NCI-H2107 (cell line): ENCODE results near the gene ADARB1.

Source experiments
- DNase-seq: peaks from one replicate; lab custom pipeline; 2025; lab: John Stamatoyannopoulos, UW

The ADARB1 gene

DNA sequence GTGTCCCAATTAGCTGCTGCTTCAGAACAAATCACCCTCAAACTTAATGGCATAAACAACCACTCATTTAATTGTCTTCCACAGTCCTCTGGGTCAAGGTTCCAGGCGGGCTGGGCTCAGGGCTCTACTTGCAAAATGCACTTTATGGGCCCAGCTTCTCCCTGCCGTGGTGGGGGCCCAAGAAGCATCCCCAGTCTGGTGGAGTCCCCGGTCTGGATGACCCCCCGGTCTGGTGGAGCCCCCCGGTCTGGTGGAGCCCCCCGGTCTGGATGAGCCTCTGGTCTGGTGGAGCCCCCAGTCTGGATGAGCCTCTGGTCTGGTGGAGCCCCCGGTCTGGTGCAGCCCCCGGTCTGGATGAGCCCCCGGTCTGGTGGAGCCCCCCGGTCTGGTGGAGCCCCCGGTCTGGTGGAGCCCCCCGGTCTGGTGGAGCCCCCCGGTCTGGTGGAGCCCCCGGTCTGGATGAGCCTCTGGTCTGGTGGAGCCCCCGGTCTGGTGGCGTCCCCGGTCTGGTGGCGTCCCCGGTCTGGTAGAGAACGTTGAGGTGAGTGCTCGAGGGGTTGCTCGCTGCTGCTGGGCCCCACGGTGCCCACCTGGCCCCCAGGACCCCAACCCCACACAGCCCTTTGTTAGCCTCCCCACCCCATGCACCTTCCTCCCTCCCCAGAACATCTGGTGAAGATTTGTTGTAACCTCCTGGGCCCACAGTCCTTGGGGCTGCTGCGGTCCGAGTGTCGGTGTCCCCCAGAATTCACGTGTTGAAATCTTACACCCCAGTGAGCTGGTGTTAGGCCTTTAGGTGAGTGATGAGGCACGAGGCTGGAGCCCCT, 179.5 kb downstream of the ADARB1 start:
- no peak for DNase-seq

DNA sequence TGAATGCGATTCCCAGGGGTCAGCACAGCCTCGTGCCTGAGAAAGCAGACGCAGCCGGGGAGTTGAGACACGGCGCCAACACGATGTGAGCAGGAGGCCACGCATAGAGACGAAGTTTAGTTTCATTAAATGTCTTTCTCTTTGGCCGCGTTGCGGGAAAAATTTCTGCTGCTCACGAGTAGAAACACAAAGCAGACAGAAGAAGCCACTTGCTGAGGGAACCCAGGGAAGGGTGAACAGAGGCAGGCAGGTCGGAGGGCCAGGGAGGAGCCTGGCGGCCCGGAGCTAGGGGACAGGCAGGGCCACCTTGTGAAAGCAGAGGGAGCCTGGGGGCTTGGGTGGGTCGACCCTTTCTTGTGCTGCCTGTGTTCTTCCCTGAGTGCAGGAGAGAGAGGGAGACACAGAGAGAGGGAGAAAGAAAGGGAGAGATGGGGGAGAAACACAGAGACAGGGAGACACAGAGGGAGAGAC, 180.1 kb downstream of the ADARB1 start:
- DNase-seq: no peak

DNA sequence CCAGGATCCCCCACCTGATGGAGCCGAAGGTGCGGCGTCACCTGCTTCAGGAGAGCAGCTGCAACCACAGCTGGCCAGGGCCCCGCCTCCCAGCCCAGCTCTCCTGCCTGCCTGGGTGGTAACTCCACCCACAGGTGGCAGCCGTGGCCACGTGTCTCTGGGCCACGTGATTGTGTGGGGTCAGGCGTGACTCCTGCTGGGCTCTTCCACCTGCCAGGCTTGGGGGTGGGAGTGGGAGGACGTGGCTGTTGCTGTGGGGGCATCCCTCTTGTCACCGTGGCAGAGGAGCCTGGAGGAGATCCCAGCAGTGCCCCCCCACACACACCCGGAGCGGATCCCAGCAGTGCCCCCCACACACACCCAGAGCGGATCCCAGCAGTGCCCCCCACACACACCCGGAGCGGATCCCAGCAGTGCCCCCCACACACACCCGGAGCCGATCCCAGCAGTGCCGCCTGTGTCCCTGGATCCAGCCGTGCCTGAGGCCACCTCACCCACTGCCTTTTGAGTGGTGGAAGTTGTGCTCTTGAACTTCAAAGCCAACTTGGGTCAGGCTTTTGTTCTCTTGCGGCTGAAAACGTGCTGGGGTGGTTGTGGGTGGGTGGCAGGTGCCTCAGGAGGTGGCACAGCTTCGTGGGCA, 181.1 kb downstream of the ADARB1 start:
- peak; percentile 79 for DNase-seq

GRCh38 chr21:45256021-45256911, 181.9 kb downstream of the ADARB1 start:
- peak; percentile 63 for DNase-seq

- DNase-seq: no peak
Observed at GRCh38 chr21:45256912-45257672, 182.7 kb downstream of the ADARB1 start.

DNA sequence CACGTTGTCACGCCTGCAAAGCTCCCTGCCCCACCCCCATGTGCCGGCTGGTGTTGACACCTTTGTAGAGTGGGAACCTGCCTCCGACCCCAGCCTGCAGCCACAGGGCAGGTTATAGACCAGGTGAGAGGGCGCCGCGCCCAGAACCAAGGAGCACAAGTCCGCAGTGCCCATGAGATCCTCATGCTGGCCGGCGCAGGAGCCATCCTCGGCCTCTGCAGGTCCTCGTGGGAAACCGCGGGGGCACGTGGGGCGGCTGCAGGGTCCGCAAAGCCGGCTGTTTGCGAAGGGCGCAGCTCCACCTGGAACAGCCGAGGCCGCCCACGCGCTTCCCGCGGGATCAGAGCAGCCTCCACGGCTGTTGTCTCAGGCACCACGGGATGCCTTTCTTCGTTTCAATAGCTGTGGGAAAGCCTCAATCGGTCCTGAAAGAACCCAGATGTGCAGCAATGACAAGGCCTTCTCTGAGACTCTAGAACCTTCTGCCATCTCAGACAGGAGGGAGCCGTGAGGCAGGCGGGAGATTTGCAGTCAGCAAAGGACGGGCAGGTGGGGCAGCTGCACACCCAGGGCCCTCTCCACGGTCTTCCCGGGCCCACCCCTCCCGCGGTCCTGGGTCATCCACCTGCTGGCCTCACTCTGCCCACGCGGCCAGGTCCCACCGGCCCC, 183.4 kb downstream of the ADARB1 start:
- no peak for DNase-seq

DNA sequence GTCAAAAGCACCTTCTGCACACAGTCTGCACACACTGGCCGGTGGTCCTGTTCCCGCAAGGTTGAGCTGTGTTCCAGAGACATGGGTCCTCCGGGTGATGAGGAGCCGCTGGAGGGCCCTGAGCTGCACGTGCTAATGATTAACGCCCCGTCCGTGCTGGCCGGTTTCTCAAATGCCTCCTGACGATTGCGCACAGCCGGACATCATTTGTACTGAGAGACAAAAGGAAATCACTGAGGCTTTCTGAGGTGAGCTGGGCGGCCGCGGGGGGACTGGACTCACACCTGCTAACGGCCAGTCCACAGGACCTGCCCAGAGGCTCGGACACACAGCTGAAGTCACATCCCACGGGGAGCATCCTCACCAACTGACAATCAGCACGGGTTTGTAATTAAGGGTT, 184.1 kb downstream of the ADARB1 start:
- DNase-seq: no peak

GRCh38 chr21:45259206-45259840, 184.9 kb downstream of the ADARB1 start:
- DNase-seq: no peak

DNA sequence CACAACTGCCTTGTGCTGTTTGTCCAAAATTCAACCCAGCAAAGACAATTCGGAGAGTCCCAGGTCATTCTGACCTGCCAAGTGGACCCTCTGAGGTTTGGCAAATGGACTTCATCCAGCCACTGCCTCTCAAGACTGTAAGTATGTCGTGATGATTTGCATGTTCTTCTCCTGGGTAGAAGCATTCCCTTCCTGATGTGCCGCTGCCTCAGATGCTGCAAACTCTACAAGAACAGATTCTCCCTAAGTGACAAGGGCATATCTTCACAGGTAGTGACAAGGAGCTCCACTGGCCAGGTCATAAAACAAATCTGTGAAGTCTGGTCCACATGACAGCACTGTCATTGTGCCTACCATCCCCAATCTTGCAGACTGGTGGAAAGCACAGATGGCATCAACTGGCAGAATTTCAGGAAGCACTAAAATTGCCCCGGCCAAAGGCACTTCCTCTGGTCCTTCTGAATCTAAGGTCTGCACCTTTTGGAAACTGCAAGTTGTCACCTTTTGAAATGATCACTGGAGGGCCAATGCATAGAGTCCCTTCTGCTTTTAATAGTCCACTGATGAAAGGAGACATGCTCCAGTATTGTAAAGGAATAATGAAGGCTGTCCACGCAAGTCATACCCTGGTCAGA, 185.9 kb downstream of the ADARB1 start:
- DNase-seq: no peak

DNA sequence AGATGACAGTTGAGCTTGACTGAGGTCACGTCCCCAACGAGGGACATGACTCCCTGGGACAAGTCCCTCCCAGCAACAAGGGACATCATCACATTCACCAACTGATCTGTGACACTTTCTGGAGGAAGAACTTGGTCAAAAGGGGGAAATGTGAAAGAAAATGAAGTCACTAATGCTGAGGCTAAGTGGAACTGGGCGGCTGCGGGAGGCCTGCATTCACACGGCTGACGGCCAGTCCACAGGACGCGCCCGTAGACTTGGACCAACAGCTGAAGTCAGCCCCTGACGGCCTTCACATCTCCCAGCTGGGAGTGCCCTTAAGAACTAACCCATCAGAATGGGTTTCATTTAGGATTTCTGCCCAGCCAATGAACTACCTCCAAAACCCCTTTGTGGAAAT, 186.7 kb downstream of the ADARB1 start:
- DNase-seq: no peak

DNA sequence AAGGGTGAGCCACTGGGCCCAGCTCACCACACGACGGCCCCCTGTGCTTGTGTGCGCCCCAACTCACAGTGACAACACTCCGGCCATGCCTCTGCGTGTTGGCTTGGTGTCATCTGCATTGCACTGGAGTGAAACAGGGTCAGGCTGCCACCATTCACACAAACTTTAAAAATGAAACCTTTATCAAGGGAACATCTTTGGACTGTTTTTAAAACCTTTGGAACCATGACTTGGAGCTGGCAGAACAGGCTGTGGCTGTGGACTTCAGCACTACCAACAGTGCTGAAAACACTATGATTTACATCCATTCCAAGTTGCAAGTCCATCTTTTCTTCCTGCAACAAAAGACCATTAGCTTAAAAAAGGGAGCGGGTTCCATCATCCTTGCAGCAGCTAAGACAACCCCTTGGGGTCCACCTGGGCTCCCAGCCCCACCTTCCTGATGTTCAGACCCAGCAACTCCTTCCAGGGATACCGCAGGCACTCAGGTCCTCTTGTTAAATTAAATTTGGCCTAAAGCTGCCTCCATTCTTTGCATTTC, 187.7 kb downstream of the ADARB1 start:
- DNase-seq: no peak

- DNase-seq: no peak
Observed at GRCh38 chr21:45262616-45263015, 188.2 kb downstream of the ADARB1 start.

- DNase-seq: no peak
Observed at GRCh38 chr21:45263534-45263933, 189.2 kb downstream of the ADARB1 start.

DNA sequence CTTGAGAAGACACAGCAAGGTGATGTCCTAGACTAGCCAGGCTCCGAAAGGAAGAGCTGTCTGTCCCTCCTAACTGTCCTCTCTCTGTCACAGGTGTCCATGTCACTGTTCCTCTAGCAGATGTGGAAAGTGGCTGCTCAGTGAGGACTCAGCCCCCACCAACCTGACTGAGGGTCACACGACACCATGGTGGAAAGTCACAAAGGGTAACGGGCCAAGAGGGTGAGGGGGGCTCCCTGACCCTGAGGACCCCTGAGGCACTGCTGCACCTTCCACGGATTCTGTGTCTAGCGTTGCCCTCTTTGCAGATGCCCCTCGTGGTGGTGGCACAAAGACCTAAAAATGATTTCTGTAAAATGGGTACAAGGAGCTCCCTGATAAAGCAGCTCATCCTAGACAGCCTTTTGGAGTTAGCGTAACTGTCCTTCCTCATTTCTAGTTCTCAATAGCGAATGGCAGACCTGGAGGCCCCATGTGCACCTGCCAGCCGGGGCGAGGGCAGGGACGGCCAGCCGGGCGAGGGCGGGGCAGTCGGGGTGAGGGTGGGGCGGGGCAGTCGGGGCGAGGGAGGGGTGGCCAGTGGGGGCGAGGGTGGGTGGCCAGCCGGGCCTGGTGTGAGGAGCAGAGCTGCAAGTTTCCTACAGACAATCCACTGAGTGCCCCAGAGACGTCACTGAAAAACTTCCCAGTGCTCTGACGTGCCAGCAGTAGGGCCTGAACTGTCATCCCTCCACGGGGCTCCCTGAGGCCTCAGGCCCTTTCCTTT, 189.9 kb downstream of the ADARB1 start:
- no peak for DNase-seq

- no peak for DNase-seq
Observed at GRCh38 chr21:45264912-45265515, 190.6 kb downstream of the ADARB1 start.

DNA sequence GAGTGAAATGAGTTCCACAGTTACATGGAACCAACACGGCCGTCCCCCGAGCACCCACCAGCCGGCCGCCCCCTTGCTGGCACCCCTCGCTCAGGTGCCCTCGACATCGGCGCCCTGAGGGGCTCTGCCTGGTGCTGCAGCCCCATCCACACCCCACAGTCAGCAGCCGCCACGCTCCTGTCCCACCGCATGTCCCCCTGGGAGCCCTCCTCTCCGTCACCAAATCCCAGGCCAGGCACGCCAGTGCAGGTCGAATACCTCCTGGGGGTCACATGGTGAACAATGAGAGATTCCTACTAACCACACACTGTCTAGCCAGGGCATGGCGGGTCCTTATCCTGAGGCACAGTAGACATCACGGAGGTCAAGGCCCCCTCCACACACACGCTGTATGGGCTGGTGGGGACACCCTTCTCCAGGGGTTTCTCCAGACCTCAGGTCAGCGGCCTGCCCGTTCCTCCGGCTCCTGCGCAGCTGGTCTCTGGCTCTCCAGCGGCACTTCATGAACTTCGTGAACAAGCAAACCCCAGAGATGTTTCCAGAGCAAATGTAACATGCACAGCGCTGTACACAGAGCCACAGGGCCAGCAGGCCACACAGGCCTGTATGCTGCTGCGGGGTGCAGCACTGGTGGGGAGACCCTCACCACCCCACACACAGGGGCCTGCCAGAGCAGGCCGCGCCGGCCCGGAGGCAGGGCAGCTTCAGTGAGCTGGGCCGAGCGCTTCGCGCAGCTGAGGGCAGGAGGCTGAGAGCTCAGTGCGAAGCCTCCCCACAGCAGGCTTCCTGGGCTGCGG, 191.5 kb downstream of the ADARB1 start:
- DNase-seq: no peak

- DNase-seq: no peak
Observed at GRCh38 chr21:45266518-45267389, 192.4 kb downstream of the ADARB1 start.
